Loucy (cell line): ENCODE data around the gene GIMAP6.

ENCODE experiments used
- H2AFZ ChIP-seq: fragments of 200-600 bp; sonication (generic); 2 replicates; pipeline ENCODE4 v1.6.0; 2016; ENCODE audit warnings: antibody characterized with exemption, mild to moderate bottlenecking, low read length, moderate library complexity
- H3F3A ChIP-seq: fragments of 200-600 bp; 2 replicates; pipeline ENCODE4 v1.6.0; 2016; ENCODE audit warnings: antibody characterized with exemption, low read depth, mild to moderate bottlenecking
- H3K27me3 ChIP-seq: fragments of 200-600 bp; sonication (generic); 2 replicates; pipeline ENCODE4 v1.6.1; 2014; ENCODE audit warnings: low read length, mild to moderate bottlenecking; ENCODE audit not compliant: insufficient read depth, poor library complexity, severe bottlenecking
- H3K36me3 ChIP-seq: fragments of 200-600 bp; sonication (generic); 2 replicates; pipeline ENCODE4 v1.6.1; 2016; ENCODE audit warnings: low read length; ENCODE audit not compliant: insufficient read depth
- H3K4me1 ChIP-seq: fragments of 200-600 bp; sonication (generic); 2 replicates; pipeline ENCODE4 v1.5.1; 2014; ENCODE audit warnings: low read length, mild to moderate bottlenecking; ENCODE audit not compliant: insufficient read depth, poor library complexity, severe bottlenecking
- H3K4me2 ChIP-seq: fragments of 200-600 bp; sonication (generic); 2 replicates; pipeline ENCODE4 v1.6.0; 2014; ENCODE audit warnings: antibody characterized with exemption, low read length, low read depth, mild to moderate bottlenecking; ENCODE audit not compliant: poor library complexity, severe bottlenecking
- H3K4me3 ChIP-seq: fragments of 200-600 bp; sonication (generic); 2 replicates; pipeline ENCODE4 v1.5.1; 2014; ENCODE audit warnings: low read length, mild to moderate bottlenecking, mixed read lengths; ENCODE audit not compliant: poor library complexity, severe bottlenecking
- H3K79me2 ChIP-seq: fragments of 200-600 bp; sonication (generic); 2 replicates; pipeline ENCODE4 v1.6.1; 2014; ENCODE audit warnings: low read length; ENCODE audit not compliant: insufficient read depth
- H3K9ac ChIP-seq: fragments of 200-600 bp; sonication (generic); 2 replicates; pipeline ENCODE4 v1.6.0; 2014; ENCODE audit warnings: mild to moderate bottlenecking, low read depth, low read length, moderate library complexity; ENCODE audit not compliant: poor library complexity, severe bottlenecking
- H3K9me2 ChIP-seq: fragments of 200-600 bp; sonication (generic); replicated peaks from 2 replicates; pipeline ENCODE4 v1.6.1; 2016; ENCODE audit warnings: low read depth, low read length, mixed read lengths
- H3K9me3 ChIP-seq: fragments of 200-600 bp; sonication (generic); 2 replicates; pipeline ENCODE4 v1.6.1; 2014; ENCODE audit warnings: mild to moderate bottlenecking, antibody characterized with exemption, low read length, low read depth; ENCODE audit not compliant: insufficient read depth
- H4K20me1 ChIP-seq: fragments of 200-600 bp; sonication (generic); 2 replicates; pipeline ENCODE4 v1.6.0; 2014; ENCODE audit warnings: antibody characterized with exemption, low read length, mild to moderate bottlenecking; ENCODE audit not compliant: insufficient read depth, poor library complexity, severe bottlenecking
- EZH2phosphoT487 ChIP-seq: fragments of 200-600 bp; IDR thresholded peaks from 2 replicates; pipeline ENCODE4 v1.6.1; 2018; ENCODE audit warnings: antibody characterized with exemption, mild to moderate bottlenecking, moderate library complexity, borderline replicate concordance
- TF ChIP-seq, protein P1 (sequence below): fragments of 200-600 bp; sonication (generic); conservative IDR thresholded peaks from 2 replicates; pipeline ENCODE4 v1.5.1; 2014; ENCODE audit warnings: mild to moderate bottlenecking, antibody characterized with exemption, low read length

GIMAP6 gene

GRCh38 chr7:150594805-150595204, 37.4 kb downstream of the GIMAP6 start:
- Histone ChIP-seq H3F3A (no peaks in the 10 kb centered on the region), H3K9me3 (peaks cover 28% of the 10 kb centered on the region; the same call in 1 of the 2 replicates), H3K4me2 (no peak overlapping the region), H3K9ac (no peak overlapping the region), H3K36me3 (no peaks in the 10 kb centered on the region), H4K20me1 (no peaks in the 10 kb centered on the region), H3K79me2 (no peaks in the 10 kb centered on the region), H3K27me3 (no peaks in the 10 kb centered on the region), H3K9me2 (no peaks in the 10 kb centered on the region), H2AFZ (no peak overlapping the region), H3K4me1 (peaks cover 11% of the 10 kb centered on the region), H3K4me3 (no peak overlapping the region)
- TF ChIP-seq, protein P1, sequence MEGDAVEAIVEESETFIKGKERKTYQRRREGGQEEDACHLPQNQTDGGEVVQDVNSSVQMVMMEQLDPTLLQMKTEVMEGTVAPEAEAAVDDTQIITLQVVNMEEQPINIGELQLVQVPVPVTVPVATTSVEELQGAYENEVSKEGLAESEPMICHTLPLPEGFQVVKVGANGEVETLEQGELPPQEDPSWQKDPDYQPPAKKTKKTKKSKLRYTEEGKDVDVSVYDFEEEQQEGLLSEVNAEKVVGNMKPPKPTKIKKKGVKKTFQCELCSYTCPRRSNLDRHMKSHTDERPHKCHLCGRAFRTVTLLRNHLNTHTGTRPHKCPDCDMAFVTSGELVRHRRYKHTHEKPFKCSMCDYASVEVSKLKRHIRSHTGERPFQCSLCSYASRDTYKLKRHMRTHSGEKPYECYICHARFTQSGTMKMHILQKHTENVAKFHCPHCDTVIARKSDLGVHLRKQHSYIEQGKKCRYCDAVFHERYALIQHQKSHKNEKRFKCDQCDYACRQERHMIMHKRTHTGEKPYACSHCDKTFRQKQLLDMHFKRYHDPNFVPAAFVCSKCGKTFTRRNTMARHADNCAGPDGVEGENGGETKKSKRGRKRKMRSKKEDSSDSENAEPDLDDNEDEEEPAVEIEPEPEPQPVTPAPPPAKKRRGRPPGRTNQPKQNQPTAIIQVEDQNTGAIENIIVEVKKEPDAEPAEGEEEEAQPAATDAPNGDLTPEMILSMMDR = no peak
- TF ChIP-seq EZH2phosphoT487 = no peak

DNA sequence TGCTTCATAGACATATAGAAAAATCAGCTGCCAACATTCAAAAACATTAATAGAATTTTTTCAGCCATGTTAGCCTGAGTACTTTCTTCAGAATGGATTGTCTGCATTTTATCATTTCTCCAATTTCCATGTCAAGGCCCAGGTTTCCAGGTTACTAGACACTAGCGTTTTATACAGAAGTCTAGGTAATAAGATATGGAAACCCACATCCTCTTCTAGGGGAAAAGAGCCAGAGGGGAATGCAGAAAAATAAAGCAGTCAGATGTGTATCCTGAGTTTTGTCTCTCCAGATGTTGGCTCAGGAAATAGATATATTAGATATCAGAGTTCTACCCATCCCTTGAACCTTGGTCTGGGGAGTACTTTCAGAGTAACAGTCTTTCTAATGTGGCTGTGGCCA, 44.6 kb downstream of the GIMAP6 start:
- Histone ChIP-seq H3K79me2 (no peaks in the 10 kb centered on the region), H3K9me3 (peaks cover 4% of the 10 kb centered on the region; the same call in 1 of the 2 replicates), H3K9me2 (no peaks in the 10 kb centered on the region), H3K9ac (no peak overlapping the region), H3K4me1 (peaks cover 17% of the 10 kb centered on the region), H3K27me3 (no peaks in the 10 kb centered on the region), H3F3A (no peaks in the 10 kb centered on the region), H3K4me3 (no peak overlapping the region), H3K4me2 (peak overlapping the region; percentile 41), H3K36me3 (no peaks in the 10 kb centered on the region), H4K20me1 (no peaks in the 10 kb centered on the region), H2AFZ (no peak overlapping the region)
- TF ChIP-seq, protein P1 = no peak
- TF ChIP-seq EZH2phosphoT487 = no peak

DNA sequence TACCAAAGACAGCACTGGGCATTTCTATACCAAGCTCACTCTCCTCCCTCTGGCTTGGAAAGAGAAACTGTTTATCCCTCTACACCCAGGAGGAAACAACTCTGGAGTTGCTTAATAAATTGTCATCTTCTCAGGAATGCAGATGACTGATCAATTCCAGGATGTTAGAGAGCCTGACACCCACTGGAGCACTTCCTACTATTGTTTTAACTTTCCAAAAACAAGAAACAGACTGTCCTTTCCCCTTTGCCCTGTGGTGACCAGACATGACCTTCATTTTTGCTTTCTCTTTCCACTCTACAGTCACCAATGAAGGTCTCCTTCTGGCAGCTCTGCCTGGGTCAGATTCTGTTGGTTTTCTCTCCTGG, 45.4 kb downstream of the GIMAP6 start:
- Histone ChIP-seq H3K9me3 (0 out of 2 replicates have a peak, but pooled peaks cover under 1% of the 10 kb centered on the region), H3K4me1 (peaks cover 17% of the 10 kb centered on the region), H3F3A (no peaks in the 10 kb centered on the region), H3K27me3 (no peaks in the 10 kb centered on the region), H3K4me3 (peak overlapping the region; percentile 3), H3K9ac (peak overlapping the region; percentile 1), H4K20me1 (no peaks in the 10 kb centered on the region), H2AFZ (peak overlapping the region; percentile 86), H3K9me2 (no peaks in the 10 kb centered on the region), H3K4me2 (peak overlapping the region; percentile 41), H3K79me2 (no peaks in the 10 kb centered on the region), H3K36me3 (no peaks in the 10 kb centered on the region)
- TF ChIP-seq EZH2phosphoT487 = no peak
- TF ChIP-seq, protein P1 = no peak
